H1 (cell line): ENCODE results near the gene CYP4V2. TPM values are rescaled to one million over a fixed set of nuclear protein-coding genes. Genes with fewer than 3 reads are reported as not detected.

Source experiments
- CTCF ChIA-PET: fragments of 300-600 bp; sonication (Branson Sonifier 250); formaldehyde crosslinking; loops from one replicate; lab custom pipeline; 2021; ENCODE audit not compliant: partially characterized antibody; lab: Charles Lee
- POLR2A ChIA-PET: fragments of 300-600 bp; sonication (Branson Sonifier 250); formaldehyde crosslinking; loops from one replicate; lab custom pipeline; 2021; ENCODE audit warnings: inconsistent platforms; ENCODE audit not compliant: partially characterized antibody; lab: Charles Lee
- DNase-seq, 2 experiments: peaks; one replicate each; pipeline versions ENCODE4 v3.0.0 to v3.0.0-alpha.2; 2010 to 2022; ENCODE audit warnings: low spot score in 2 of 2, low read depth in 1 of 2, mixed read lengths in 1 of 2
- FAIRE-seq: peaks from 2 replicates; lab custom pipeline; 2011; peaks lifted over from hg19 to GRCh38; lab: Jason Lieb, UNC
- H2AFZ ChIP-seq: 2 replicates; pipeline ENCODE4 v1.8.1; 2012; ENCODE audit warnings: low read length, inconsistent platforms
- H2AK5ac ChIP-seq: 2 replicates; pipeline ENCODE4 v1.6.1; 2013; ENCODE audit warnings: low read depth, low read length
- H2BK120ac ChIP-seq: replicated peaks from 2 replicates; pipeline ENCODE3; 2013; ENCODE audit warnings: low read depth, low read length, inconsistent platforms
- H2BK12ac ChIP-seq: 2 replicates; pipeline ENCODE4 v1.6.1; 2013; ENCODE audit warnings: low read depth, low read length
- H2BK15ac ChIP-seq: 2 replicates; pipeline ENCODE4 v1.6.1; 2013; ENCODE audit warnings: low read length
- H2BK20ac ChIP-seq: 2 replicates; pipeline ENCODE4 v1.6.1; 2013; ENCODE audit warnings: low read length
- H2BK5ac ChIP-seq: 2 replicates; pipeline ENCODE4 v1.6.1; 2013; ENCODE audit warnings: low read depth, low read length
- H3K14ac ChIP-seq: 2 replicates; pipeline ENCODE4 v1.6.1; 2013; ENCODE audit warnings: inconsistent platforms; ENCODE audit not compliant: insufficient read length
- H3K18ac ChIP-seq: 2 replicates; pipeline ENCODE4 v1.6.1; 2013; ENCODE audit warnings: low read length; ENCODE audit errors: extremely low read depth
- H3K23ac ChIP-seq: 2 replicates; pipeline ENCODE4 v1.6.1; 2013; ENCODE audit warnings: inconsistent platforms; ENCODE audit not compliant: insufficient read length
- H3K23me2 ChIP-seq: 2 replicates; pipeline ENCODE4 v1.6.1; 2013; ENCODE audit warnings: low read depth, low read length
- H3K27ac ChIP-seq: 2 replicates; pipeline ENCODE4 v1.6.1; 2011; ENCODE audit warnings: low read depth, low read length, inconsistent platforms
- H3K27me3 ChIP-seq, 4 experiments: replicated peaks in 1 of 4; 1 replicate in 1 of 4; 2 replicates in 3 of 4; pipeline versions ENCODE4 v1.6.1 to v1.8.1; 2011 to 2013; ENCODE audit warnings: low read length in 3 of 4, mild to moderate bottlenecking in 3 of 4, inconsistent platforms in 2 of 4, mixed read lengths in 2 of 4, moderate library complexity in 1 of 4; ENCODE audit not compliant: control insufficient read depth in 3 of 4, insufficient read depth in 3 of 4; ENCODE audit errors: extremely low read depth in 1 of 4
- H3K36me3 ChIP-seq, 4 experiments: 2 replicates each; pipeline versions ENCODE4 v1.6.1 to v1.8.1; 2011 to 2013; ENCODE audit warnings: mild to moderate bottlenecking in 4 of 4, low read length in 3 of 4, moderate library complexity in 2 of 4, control low read depth in 1 of 4, inconsistent platforms in 1 of 4; ENCODE audit not compliant: insufficient read depth in 4 of 4, control insufficient read depth in 2 of 4
- H3K4ac ChIP-seq: replicated peaks from 2 replicates; pipeline ENCODE3; 2013; ENCODE audit warnings: low read length, low read depth, mixed read lengths, inconsistent platforms; ENCODE audit not compliant: insufficient read length
- H3K4me1 ChIP-seq, 4 experiments: replicated peaks in 1 of 4; 1 replicate in 1 of 4; 2 replicates in 3 of 4; pipeline versions ENCODE4 v1.6.1 to v1.8.1; 2011 to 2013; ENCODE audit warnings: low read length in 3 of 4, inconsistent platforms in 2 of 4, mixed read lengths in 1 of 4; ENCODE audit not compliant: insufficient read depth in 4 of 4, control insufficient read depth in 3 of 4
- H3K4me2 ChIP-seq, 2 experiments: 2 replicates each; pipeline versions ENCODE4 v1.6.1 to v1.8.1; 2011 to 2013; ENCODE audit warnings: low read depth in 2 of 2, low read length in 2 of 2, control low read depth in 1 of 2, inconsistent platforms in 1 of 2, mild to moderate bottlenecking in 1 of 2; ENCODE audit not compliant: insufficient read depth in 1 of 2
- H3K4me3 ChIP-seq, 4 experiments: fragments of 200-600, 300-600 bp in 1 of 4; sonication (generic), shearing (Covaris generic), sonication (Bioruptor Twin) in 1 of 4; 2 replicates each; pipeline versions ENCODE4 v1.5.1 to v1.8.1; 2011 to 2016; ENCODE audit warnings: low read length in 4 of 4, low read depth in 3 of 4, control low read depth in 2 of 4, inconsistent platforms in 2 of 4, mild to moderate bottlenecking in 2 of 4, mixed read lengths in 1 of 4, moderate library complexity in 1 of 4; ENCODE audit not compliant: insufficient read depth in 2 of 4; ENCODE audit errors: extremely low read depth in 1 of 4
- H3K56ac ChIP-seq: replicated peaks from 2 replicates; pipeline ENCODE3; 2013; ENCODE audit warnings: low read depth, mild to moderate bottlenecking, mixed read lengths, low read length, inconsistent platforms; ENCODE audit not compliant: insufficient read length
- H3K79me1 ChIP-seq: 2 replicates; pipeline ENCODE4 v1.6.1; 2013; ENCODE audit warnings: low read depth, low read length, control low read depth
- H3K79me2 ChIP-seq, 2 experiments: 2 replicates each; pipeline versions ENCODE4 v1.6.1 to v1.8.1; 2012 to 2013; ENCODE audit warnings: low read length in 2 of 2, mild to moderate bottlenecking in 2 of 2, inconsistent platforms in 1 of 2; ENCODE audit not compliant: insufficient read depth in 2 of 2, control insufficient read depth in 1 of 2
- H3K9ac ChIP-seq, 4 experiments: replicated peaks in 1 of 4; 1 replicate in 1 of 4; 2 replicates in 3 of 4; pipeline versions ENCODE4 v1.6.1 to v1.8.1; 2011 to 2013; ENCODE audit warnings: low read depth in 3 of 4, low read length in 3 of 4, control low read depth in 2 of 4, mild to moderate bottlenecking in 2 of 4, moderate library complexity in 2 of 4, inconsistent platforms in 1 of 4; ENCODE audit errors: extremely low read depth in 1 of 4
- H3K9me3 ChIP-seq, 2 experiments: 2 replicates each; pipeline versions ENCODE4 v1.6.1 to v1.8.1; 2012 to 2013; ENCODE audit warnings: mild to moderate bottlenecking in 2 of 2, moderate library complexity in 2 of 2, control low read depth in 1 of 2, inconsistent platforms in 1 of 2, low read depth in 1 of 2, low read length in 1 of 2, mixed read lengths in 1 of 2; ENCODE audit not compliant: insufficient read depth in 2 of 2
- H4K20me1 ChIP-seq, 2 experiments: replicated peaks in 1 of 2; 2 replicates each; pipeline versions ENCODE3 to v1.8.1; 2011 to 2013; ENCODE audit warnings: inconsistent platforms in 2 of 2, low read length in 2 of 2, mild to moderate bottlenecking in 1 of 2; ENCODE audit not compliant: insufficient read depth in 2 of 2, control insufficient read depth in 1 of 2
- H4K5ac ChIP-seq: 2 replicates; pipeline ENCODE4 v1.6.1; 2013; ENCODE audit warnings: low read length, low read depth, mixed read lengths, inconsistent platforms; ENCODE audit not compliant: insufficient read length
- H4K8ac ChIP-seq: 2 replicates; pipeline ENCODE4 v1.8.0; 2013; ENCODE audit warnings: mild to moderate bottlenecking, moderate library complexity, low read length, inconsistent platforms; ENCODE audit not compliant: insufficient read depth; ENCODE audit errors: extremely low read depth
- H4K91ac ChIP-seq: replicated peaks from 2 replicates; pipeline ENCODE3; 2013; ENCODE audit warnings: low read length, mixed read lengths, inconsistent platforms; ENCODE audit not compliant: insufficient read length
- CHD2 ChIP-seq: IDR thresholded peaks from 2 replicates; pipeline ENCODE4 v1.6.1; 2012; ENCODE audit warnings: low read length, improper control_type of control experiment
- GABPA ChIP-seq: IDR thresholded peaks from 2 replicates; pipeline ENCODE4 v1.6.1; 2011; ENCODE audit warnings: mild to moderate bottlenecking, low read length, moderate library complexity, borderline replicate concordance; ENCODE audit not compliant: insufficient read depth
- HDAC2 ChIP-seq, 2 experiments: fragments of 300-600 bp in 1 of 2; sonication (generic) in 1 of 2; IDR thresholded peaks; 2 replicates each; pipeline ENCODE4 v1.6.1; 2011 to 2012; ENCODE audit warnings: low read depth in 2 of 2, low read length in 2 of 2, mild to moderate bottlenecking in 2 of 2, moderate library complexity in 2 of 2, borderline replicate concordance in 1 of 2, inconsistent platforms in 1 of 2
- RBBP5 ChIP-seq: IDR thresholded peaks from 2 replicates; pipeline ENCODE4 v1.7.1; 2012; ENCODE audit warnings: low read depth, mild to moderate bottlenecking, inconsistent platforms, low read length, moderate library complexity, borderline replicate concordance
- RFX5 ChIP-seq: IDR thresholded peaks from 2 replicates; pipeline ENCODE4 v1.6.1; 2011; ENCODE audit warnings: low read depth, low read length, improper control_type of control experiment, borderline replicate concordance
- SP2 ChIP-seq: IDR thresholded peaks from 2 replicates; pipeline ENCODE4 v1.6.1; 2012; ENCODE audit warnings: mild to moderate bottlenecking, low read length, inconsistent platforms
- TAF7 ChIP-seq: optimal IDR thresholded peaks from 2 replicates; pipeline ENCODE3; 2011; ENCODE audit warnings: low read depth, mild to moderate bottlenecking, inconsistent platforms, low read length, moderate library complexity, borderline replicate concordance
- ZNF274 ChIP-seq: IDR thresholded peaks from 2 replicates; pipeline ENCODE4 v1.7.0; 2012; ENCODE audit warnings: low read length, borderline replicate concordance; ENCODE audit errors: extremely low read depth
- WGBS, 2 experiments: shearing (Covaris generic) in 1 of 2; methylation state at CpG; one replicate each; pipeline versions ENCODE4 v1.1.6 to v1.1.7; 2013 to 2015; ENCODE audit warnings: low lambda C conversion rate in 2 of 2, mixed read lengths in 2 of 2, inconsistent platforms in 1 of 2, low coverage in 1 of 2, missing lambda C conversion rate in 1 of 2; ENCODE audit not compliant: insufficient replicate concordance in 2 of 2, insufficient coverage in 1 of 2, insufficient read length in 1 of 2; ENCODE audit errors: extremely low coverage in 1 of 2, missing lambda C conversion rate in 1 of 2; 5-methylcytosine and 5-hydroxymethylcytosine counted together
- long read RNA-seq, 2 experiments: library from RNA in 1 of 2; library from capped mRNA in 1 of 2; stranded (forward); transcript quantifications; one replicate each; pipeline ENCODE4 v2.0.0, GENCODE V29; 2021; ENCODE audit warnings: inconsistent platforms in 1 of 2
- polyA minus RNA-seq, 3 experiments: library from RNA; depleted of rRNA, polyadenylated mRNA; stranded (reverse); fragments of >200 nt; gene quantifications; 1 replicate in 2 of 3; 2 replicates in 1 of 3; pipeline ENCODE4 v1.2.3, GENCODE V29; 2011
- polyA plus RNA-seq, 7 experiments: library from polyadenylated mRNA; depleted of rRNA in 3 of 7; stranded (reverse) in 5 of 7; unstranded in 2 of 7; fragments of >200 nt in 5 of 7; fragments of 200-250 nt in 2 of 7; gene quantifications; 1 replicate in 5 of 7; 2 replicates in 1 of 7; 4 replicates in 1 of 7; pipeline versions ENCODE4 v1.2.1 to v1.2.3, GENCODE V29; 2011 to 2013; ENCODE audit warnings: missing spikeins in 2 of 7, mixed read lengths in 2 of 7
- total RNA-seq: library from RNA; stranded (reverse); fragmentation: NEBNext Ultra II Directional; extraction: Animal tissue kit (Norgen Biotek cat#: 25700); gene quantifications from 2 replicates; pipeline ENCODE4 v1.2.1, GENCODE V29; 2021

The CYP4V2 gene
- total RNA-seq, result 1.0 and 1.4 TPM in 2 replicates
- 0.65 and 0.82 TPM in 2 replicates for polyA plus RNA-seq (2011; rRNA removed)
- polyA plus RNA-seq (2011; cell fraction: cytosol; rRNA removed), result 1.5 TPM
- 1.1 TPM for polyA plus RNA-seq (2011; cell fraction: nucleus; rRNA removed)
- 0.52 to 0.94 TPM (median 0.69 TPM) in 4 replicates for polyA plus RNA-seq (2012, experiment 1 of 2)
- not detected for polyA plus RNA-seq (2012, experiment 2 of 2)
- polyA plus RNA-seq (2013, experiment 1 of 2), result 0.81 TPM
- 0.59 TPM for polyA plus RNA-seq (2013, experiment 2 of 2)
- polyA minus RNA-seq (2011; rRNA and poly(A)+ RNA removed), result 0.37 and 0.79 TPM in 2 replicates
- polyA minus RNA-seq (2011; cell fraction: cytosol; rRNA and poly(A)+ RNA removed), result 1.1 TPM
- polyA minus RNA-seq (2011; cell fraction: nucleus; rRNA and poly(A)+ RNA removed), result 1.9 TPM
- long read RNA-seq, experiment 1, partial matches to known transcripts, result 0 of 2 reads
- long read RNA-seq, experiment 1, other reads (novel, unspliced or antisense), result 2 of 2 reads
- long read RNA-seq, experiment 2, result 0 reads

DNA sequence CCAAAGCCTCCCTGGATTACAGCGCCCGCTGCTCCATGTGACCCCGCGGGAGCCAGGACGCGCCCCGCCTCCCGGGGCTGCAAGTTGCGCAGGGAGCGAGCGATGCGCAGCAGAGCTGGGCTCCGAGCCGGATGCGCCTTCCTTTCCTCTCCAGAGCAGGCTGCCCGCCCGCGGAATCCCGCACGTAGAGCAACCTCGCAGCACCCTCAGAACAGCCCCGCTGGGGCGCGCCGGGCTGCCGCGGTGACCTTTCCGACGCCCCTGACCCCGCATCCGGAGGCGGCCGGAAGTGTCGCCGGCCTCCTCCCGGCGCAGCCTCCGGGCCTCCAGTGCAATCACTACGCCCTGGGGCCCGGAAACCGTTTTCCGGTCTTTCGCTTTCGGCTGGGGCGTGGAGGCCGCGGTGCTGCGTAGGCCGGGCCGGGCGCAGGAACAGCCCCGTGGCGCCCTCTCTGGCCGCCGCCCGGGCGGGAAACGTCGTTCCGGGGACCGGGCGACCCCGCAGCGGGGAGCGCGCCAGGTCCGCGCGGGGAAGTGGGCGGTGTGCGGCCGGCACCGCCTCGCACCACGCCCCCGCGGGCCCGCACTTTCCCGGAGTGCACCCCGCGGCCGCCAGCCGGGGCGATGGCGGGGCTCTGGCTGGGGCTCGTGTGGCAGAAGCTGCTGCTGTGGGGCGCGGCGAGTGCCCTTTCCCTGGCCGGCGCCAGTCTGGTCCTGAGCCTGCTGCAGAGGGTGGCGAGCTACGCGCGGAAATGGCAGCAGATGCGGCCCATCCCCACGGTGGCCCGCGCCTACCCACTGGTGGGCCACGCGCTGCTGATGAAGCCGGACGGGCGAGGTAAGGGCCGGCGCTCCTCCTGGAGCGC, at the start of gene CYP4V2:
Gene CYP4V2, plus strand, starts transcription at position 368 of the 866 bp plus-strand sequence. Its CDS starts 257 bp downstream, at position 625.
- H3K9ac ChIP-seq, result peak within 1 kb of the TSS; percentile 46 to 61 (median 56)
- peak within 1 kb of the TSS; percentile 54; the same call in 1 of the 2 replicates for H2AFZ ChIP-seq
- no peak within 1 kb of the TSS for H3K23ac ChIP-seq
- peak within 1 kb of the TSS; percentile 92 for H4K8ac ChIP-seq
- peak within 1 kb of the TSS; percentile 89 for H3K18ac ChIP-seq
- ChIA-PET POLR2A (interaction anchor here (0.7 to 2.0 kb wide), 10 partner anchors 10 to 203 kb away, joined by 3 to 8 read pairs (median 4); partner anchors contain the start of gene F11), CTCF (interaction anchor here (0.7 to 2.9 kb wide), 12 partner anchors 10 to 347 kb away, joined by 3 to 13 read pairs (median 3); no protein-coding TSS in a partner anchor)
- peaks cover 6 to 14% (median 8%) of the 10 kb centered on the region in 4 experiments; a peak in 5 of 7 replicates for H3K4me1 ChIP-seq
- H2BK120ac ChIP-seq, result peak within 1 kb of the TSS; percentile 27
- no peaks in the 10 kb centered on the region for H3K36me3 ChIP-seq
- H2BK15ac ChIP-seq, result no peak within 1 kb of the TSS; the same call in 1 of the 2 replicates
- peak in 1 of 2 experiments; percentile 83 for DNase-seq
- peak within 1 kb of the TSS; percentile 28; the same call in 1 of the 2 replicates for H2BK12ac ChIP-seq
- peak within 1 kb of the TSS; percentile 73 for H3K56ac ChIP-seq
- peaks cover 5% of the 10 kb centered on the region; the same call in 1 of the 2 replicates for H3K23me2 ChIP-seq
- 1% methylated on average over 71 of the region's 107 CpGs; no CpG with 5 or more reads in 1 of the 2 experiments for WGBS, 2 experiments
- H4K5ac ChIP-seq, result peak within 1 kb of the TSS; percentile 90
- peak within 1 kb of the TSS; percentile 80 to 87 (median 86) for H3K4me3 ChIP-seq
- no peaks in the 10 kb centered on the region for H3K79me1 ChIP-seq
- no peak within 1 kb of the TSS for H3K14ac ChIP-seq
- no peaks in the 10 kb centered on the region for H4K20me1 ChIP-seq
- H4K91ac ChIP-seq, result peak within 1 kb of the TSS; percentile 81
- H2BK20ac ChIP-seq, result no peak within 1 kb of the TSS
- peak within 1 kb of the TSS; percentile 78; the same call in 1 of the 2 replicates for H2BK5ac ChIP-seq
- peak within 1 kb of the TSS; percentile 83 to 89 for H3K4me2 ChIP-seq
- H3K9me3 ChIP-seq, result no peaks in the 10 kb centered on the region
- no peak within 1 kb of the TSS for H2AK5ac ChIP-seq
- peak within 1 kb of the TSS; percentile 26 for H3K27ac ChIP-seq
- FAIRE-seq, result no peak
- no peaks in the 10 kb centered on the region for H3K79me2 ChIP-seq
- no peaks in the 10 kb centered on the region for H3K27me3 ChIP-seq
- H3K4ac ChIP-seq, result peak within 1 kb of the TSS; percentile 93
- TF ChIP-seq ZNF274 (no peak), TAF7 (peak; percentile 36), RFX5 (no peak), SP2 (no peak), RBBP5 (peak; percentile 91), CHD2 (no peak), GABPA (peak; percentile 48; the same call in 1 of the 2 replicates), HDAC2 (IDR thresholded peaks at IDR 0.05; ENCODE audit: borderline replicate concordance in 1 of 2, low read depth in 2 of 2, low read length in 2 of 2) (0 out of 4 replicates have a peak, but pooled peaks of 1 of the 2 experiments have one; percentile 58)
